Upper lobe of right lung (tissue), 1 donor: ENCODE measurements around the gene MAML3. TPM values are rescaled to one million over a fixed set of nuclear protein-coding genes. Genes with fewer than 3 reads are reported as not detected.

Experiments
- ATAC-seq: fragments of 200-7000 bp; cut with Tn5 transposase; one replicate; pipeline ENCODE4 v1.9.1; 2020; ENCODE audit warnings: mild to moderate bottlenecking, moderate library complexity
- DNase-seq: peaks from one replicate; pipeline ENCODE4 v3.0.0-alpha.2; 2020
- H3K27ac ChIP-seq: fragments of 200-600 bp; one replicate; pipeline ENCODE4 v1.8.0; 2022
- H3K27me3 ChIP-seq: fragments of 200-600 bp; one replicate; pipeline ENCODE4 v1.8.0; 2022; ENCODE audit warnings: mild to moderate bottlenecking
- H3K36me3 ChIP-seq: fragments of 200-600 bp; one replicate; pipeline ENCODE4 v1.8.0; 2022
- H3K4me1 ChIP-seq: fragments of 200-600 bp; one replicate; pipeline ENCODE4 v1.8.0; 2022
- H3K4me3 ChIP-seq: fragments of 200-600 bp; one replicate; pipeline ENCODE4 v1.8.0; 2022; ENCODE audit warnings: mild to moderate bottlenecking
- H3K9me3 ChIP-seq: fragments of 200-600 bp; one replicate; pipeline ENCODE4 v1.8.0; 2022
- intact Hi-C: fragments of 100-400 bp; cut with DNase I; formaldehyde crosslinking; loops from one replicate; pipeline ENCODE4 v1.11.0; 2022
- total RNA-seq: library from RNA; stranded (reverse); fragmentation: NEBNext Ultra II Directional; extraction: Animal tissue kit (Norgen Biotek cat#: 25700); gene quantifications from one replicate; pipeline ENCODE4 v1.2.1, GENCODE V29; 2021
- TF ChIP-seq, protein P1 (sequence below): fragments of 200-600 bp; IDR thresholded peaks from one replicate; pipeline ENCODE4 v1.8.0; 2022; ENCODE audit warnings: antibody characterized with exemption
- donor health status: DM: no; HTN: yes; CAD: no; lungs with severe emphysema.

The MAML3 gene
- total RNA-seq, 1 donor from 2014 or later: 13.1 TPM

- no peaks in the 10 kb centered on the region for H3K36me3 ChIP-seq
- DNase-seq: no peak
- TF ChIP-seq, protein P1, sequence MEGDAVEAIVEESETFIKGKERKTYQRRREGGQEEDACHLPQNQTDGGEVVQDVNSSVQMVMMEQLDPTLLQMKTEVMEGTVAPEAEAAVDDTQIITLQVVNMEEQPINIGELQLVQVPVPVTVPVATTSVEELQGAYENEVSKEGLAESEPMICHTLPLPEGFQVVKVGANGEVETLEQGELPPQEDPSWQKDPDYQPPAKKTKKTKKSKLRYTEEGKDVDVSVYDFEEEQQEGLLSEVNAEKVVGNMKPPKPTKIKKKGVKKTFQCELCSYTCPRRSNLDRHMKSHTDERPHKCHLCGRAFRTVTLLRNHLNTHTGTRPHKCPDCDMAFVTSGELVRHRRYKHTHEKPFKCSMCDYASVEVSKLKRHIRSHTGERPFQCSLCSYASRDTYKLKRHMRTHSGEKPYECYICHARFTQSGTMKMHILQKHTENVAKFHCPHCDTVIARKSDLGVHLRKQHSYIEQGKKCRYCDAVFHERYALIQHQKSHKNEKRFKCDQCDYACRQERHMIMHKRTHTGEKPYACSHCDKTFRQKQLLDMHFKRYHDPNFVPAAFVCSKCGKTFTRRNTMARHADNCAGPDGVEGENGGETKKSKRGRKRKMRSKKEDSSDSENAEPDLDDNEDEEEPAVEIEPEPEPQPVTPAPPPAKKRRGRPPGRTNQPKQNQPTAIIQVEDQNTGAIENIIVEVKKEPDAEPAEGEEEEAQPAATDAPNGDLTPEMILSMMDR: no peak
- no peak for ATAC-seq
- no peaks in the 10 kb centered on the region for H3K4me1 ChIP-seq
- no peak overlapping the region for H3K27ac ChIP-seq
- no peak overlapping the region for H3K4me3 ChIP-seq
- H3K9me3 ChIP-seq: no peaks in the 10 kb centered on the region
- intact Hi-C loops: no loop called here
- no peaks in the 10 kb centered on the region for H3K27me3 ChIP-seq
Measured at GRCh38 chr4:140180577-140180976, 26.6 kb upstream of the MAML3 start.

DNA sequence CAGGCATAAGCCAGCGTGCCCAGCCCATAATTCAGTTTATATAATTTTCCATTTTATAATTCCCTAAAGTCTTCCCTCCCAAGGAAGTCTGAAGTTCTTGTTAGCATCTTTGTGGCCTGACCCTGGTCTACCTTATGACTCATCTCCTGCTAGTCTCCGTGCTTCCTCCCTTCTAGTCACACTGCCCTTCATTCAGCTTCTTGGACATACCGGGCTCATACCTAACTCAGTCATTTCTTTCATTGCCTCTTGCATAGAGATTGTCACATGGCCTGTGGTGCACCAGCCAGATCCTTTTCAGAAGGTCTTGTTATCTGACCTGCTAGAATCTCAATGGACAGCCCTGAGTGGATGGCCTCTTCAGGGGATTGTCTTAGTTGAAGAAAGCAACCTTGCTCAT, 22.8 kb upstream of the MAML3 start:
- Histone ChIP-seq H3K27ac (no peak overlapping the region), H3K9me3 (no peaks in the 10 kb centered on the region), H3K27me3 (no peaks in the 10 kb centered on the region), H3K36me3 (no peaks in the 10 kb centered on the region), H3K4me1 (no peaks in the 10 kb centered on the region), H3K4me3 (no peak overlapping the region)
- ATAC-seq (no peak), DNase-seq (no peak)
- intact Hi-C loops: no loop called here
- TF ChIP-seq, protein P1: no peak

GRCh38 chr4:140174543-140174942, 20.6 kb upstream of the MAML3 start:
- H3K4me3 ChIP-seq: no peak overlapping the region
- ATAC-seq (peak; percentile 49), DNase-seq (no peak)
- H3K36me3 ChIP-seq: no peaks in the 10 kb centered on the region
- no peaks in the 10 kb centered on the region for H3K27me3 ChIP-seq
- H3K27ac ChIP-seq: no peak overlapping the region
- no peaks in the 10 kb centered on the region for H3K4me1 ChIP-seq
- TF ChIP-seq, protein P1: no peak
- intact Hi-C loops: no loop called here
- H3K9me3 ChIP-seq: no peaks in the 10 kb centered on the region

GRCh38 chr4:140172960-140173359, 19.0 kb upstream of the MAML3 start:
- intact Hi-C loops: no loop called here
- DNase-seq (no peak), ATAC-seq (no peak)
- Histone ChIP-seq H3K9me3 (no peaks in the 10 kb centered on the region), H3K4me1 (no peaks in the 10 kb centered on the region), H3K27me3 (no peaks in the 10 kb centered on the region), H3K36me3 (no peaks in the 10 kb centered on the region), H3K4me3 (no peak overlapping the region), H3K27ac (no peak overlapping the region)
- TF ChIP-seq, protein P1: no peak

GRCh38 chr4:140170299-140170698, 16.3 kb upstream of the MAML3 start:
- intact Hi-C loops: no loop called here

More at GRCh38 chr4:140170299-140170698, 16.3 kb upstream of the MAML3 start:
- H3K4me1 ChIP-seq: no peaks in the 10 kb centered on the region
- TF ChIP-seq, protein P1: no peak
- H3K9me3 ChIP-seq: no peaks in the 10 kb centered on the region
- DNase-seq (no peak), ATAC-seq (no peak)
- no peaks in the 10 kb centered on the region for H3K27me3 ChIP-seq
- H3K36me3 ChIP-seq: no peaks in the 10 kb centered on the region
- H3K27ac ChIP-seq: no peak overlapping the region
- no peak overlapping the region for H3K4me3 ChIP-seq
